Measurements from ENCODE around the gene ANKUB1. TPM values are rescaled to one million over a fixed set of nuclear protein-coding genes. Genes with fewer than 3 reads are reported as not detected.

ANKUB1 gene
- total and polyA plus RNA-seq, 9 of the 15 experiments (the other 6 are each of a cell fraction or from before 2014, with no cell fraction given), result not detected

GRCh38 chr3:149752051-149752787 lies 40.1 kb downstream of the ANKUB1 start, which contains the start of gene COMMD2 (continued):
- TF ChIP-seq, protein P1, sequence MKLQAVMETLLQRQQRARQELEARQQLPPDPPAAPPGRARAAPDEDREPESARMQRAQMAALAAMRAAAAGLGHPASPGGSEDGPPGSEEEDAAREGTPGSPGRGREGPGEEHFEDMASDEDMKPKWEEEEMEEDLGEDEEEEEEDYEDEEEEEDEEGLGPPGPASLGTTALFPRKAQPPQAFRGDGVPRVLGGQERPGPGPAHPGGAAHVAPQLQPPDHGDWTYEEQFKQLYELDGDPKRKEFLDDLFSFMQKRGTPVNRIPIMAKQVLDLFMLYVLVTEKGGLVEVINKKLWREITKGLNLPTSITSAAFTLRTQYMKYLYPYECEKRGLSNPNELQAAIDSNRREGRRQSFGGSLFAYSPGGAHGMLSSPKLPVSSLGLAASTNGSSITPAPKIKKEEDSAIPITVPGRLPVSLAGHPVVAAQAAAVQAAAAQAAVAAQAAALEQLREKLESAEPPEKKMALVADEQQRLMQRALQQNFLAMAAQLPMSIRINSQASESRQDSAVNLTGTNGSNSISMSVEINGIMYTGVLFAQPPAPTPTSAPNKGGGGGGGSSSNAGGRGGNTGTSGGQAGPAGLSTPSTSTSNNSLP (IDR thresholded peaks at IDR 0.05; ENCODE audit: borderline replicate concordance, low read depth, low read length), result peak; percentile 37; the same call in 1 of the 2 replicates
- TF ChIP-seq RAD21 (CRISPR knock-in tag; conservative IDR thresholded peaks at IDR 0.05 in 1 of 2, IDR thresholded peaks at IDR 0.05 in 1 of 2), result peak in 1 of 2 experiments; percentile 38; a peak in 3 of 4 replicates
- TF ChIP-seq TRIM24 (IDR thresholded peaks at IDR 0.05), result peak in 1 of 2 experiments; percentile 98; a peak in 2 of 4 replicates
- TF ChIP-seq LEF1 (IDR thresholded peaks at IDR 0.05), result no peak
- peak; percentile 46; the same call in 1 of the 2 replicates for TF ChIP-seq CREB3L1 (IDR thresholded peaks at IDR 0.05; ENCODE audit: borderline replicate concordance, low read depth)
- TF ChIP-seq IRF2 (CRISPR knock-in tag; IDR thresholded peaks at IDR 0.05), result no peak
- TF ChIP-seq EP400 (IDR thresholded peaks at IDR 0.05), result peak; percentile 68; the same call in 1 of the 2 replicates
- TF ChIP-seq CREB1 (IDR thresholded peaks at IDR 0.05), result peak; percentile 64
- peak; percentile 79 for TF ChIP-seq CREB1 (CRISPR knock-in tag; IDR thresholded peaks at IDR 0.05)
- peak; percentile 27; the same call in 1 of the 2 replicates for TF ChIP-seq TCF3 (CRISPR knock-in tag; IDR thresholded peaks at IDR 0.05)
- no peak for TF ChIP-seq JUNB (CRISPR knock-in tag; conservative IDR thresholded peaks at IDR 0.05)
- TF ChIP-seq ZNF212 (CRISPR knock-in tag; IDR thresholded peaks at IDR 0.05), result no peak
- TF ChIP-seq SLC30A9 (CRISPR knock-in tag; IDR thresholded peaks at IDR 0.05), result no peak
- peak; percentile 75 for TF ChIP-seq CEBPG (CRISPR knock-in tag; IDR thresholded peaks at IDR 0.05)
- no peak for TF ChIP-seq CEBPG (tag; conservative IDR thresholded peaks at IDR 0.05 in 1 of 2, IDR thresholded peaks at IDR 0.05 in 1 of 2)
- TF ChIP-seq RB1 (IDR thresholded peaks at IDR 0.05; ENCODE audit: low read depth), result peak; percentile 96
- TF ChIP-seq PHF21A (IDR thresholded peaks at IDR 0.05; ENCODE audit: borderline replicate concordance, low read depth), result peak; percentile 79; the same call in 1 of the 2 replicates
- TF ChIP-seq E2F8 (IDR thresholded peaks at IDR 0.05; ENCODE audit: low read depth, partially characterized antibody), result peak; percentile 85
- no peak for TF ChIP-seq ZNF311 (CRISPR knock-in tag; IDR thresholded peaks at IDR 0.05)
- TF ChIP-seq ESRRA (IDR thresholded peaks at IDR 0.05; ENCODE audit: borderline replicate concordance, low read depth), result peak; percentile 88
- TF ChIP-seq GTF2E2 (tag; IDR thresholded peaks at IDR 0.05), result peak; percentile 54; the same call in 1 of the 2 replicates
- TF ChIP-seq PKNOX1 (IDR thresholded peaks at IDR 0.05), result 0 out of 2 replicates have a peak, but pooled peaks have one; percentile 32
